Measurements from ENCODE around the gene FBXL19.
"Not testable (repeated sequence)": the region's sequence is repeated elsewhere in the genome, so short reads cannot be mapped to it uniquely, and the experiment has no call there.

Gene FBXL19

DNA sequence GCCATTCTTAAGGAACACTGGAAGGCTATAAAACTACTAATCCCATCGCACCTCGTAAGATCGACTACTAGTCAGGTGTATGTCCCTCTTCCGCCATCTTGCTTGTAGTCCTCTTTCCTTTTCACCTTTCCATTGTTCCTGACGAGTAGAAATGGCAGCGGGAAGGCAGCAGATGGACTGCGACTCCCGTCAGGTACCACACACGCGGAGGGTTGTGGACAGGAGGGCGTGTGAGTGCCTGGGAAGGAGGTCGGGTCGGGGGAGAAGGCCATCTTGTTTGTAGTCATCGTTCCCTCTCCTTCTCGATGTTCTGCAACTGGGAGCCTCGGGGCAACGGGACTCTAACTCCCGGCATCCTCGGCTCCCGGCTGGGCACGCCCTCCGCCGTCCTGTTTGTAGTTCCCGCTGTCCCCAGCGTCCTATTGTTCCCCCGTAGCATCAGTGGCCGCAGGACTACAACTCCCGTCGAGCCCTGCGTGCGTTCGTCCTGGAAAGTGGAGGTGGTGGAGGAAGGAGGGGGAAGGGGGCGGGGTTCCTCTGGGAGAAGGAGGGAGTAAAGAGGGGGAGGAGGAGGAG, 324 bp upstream of the FBXL19 start:
- peak; percentile 99 for DNase-seq

DNA sequence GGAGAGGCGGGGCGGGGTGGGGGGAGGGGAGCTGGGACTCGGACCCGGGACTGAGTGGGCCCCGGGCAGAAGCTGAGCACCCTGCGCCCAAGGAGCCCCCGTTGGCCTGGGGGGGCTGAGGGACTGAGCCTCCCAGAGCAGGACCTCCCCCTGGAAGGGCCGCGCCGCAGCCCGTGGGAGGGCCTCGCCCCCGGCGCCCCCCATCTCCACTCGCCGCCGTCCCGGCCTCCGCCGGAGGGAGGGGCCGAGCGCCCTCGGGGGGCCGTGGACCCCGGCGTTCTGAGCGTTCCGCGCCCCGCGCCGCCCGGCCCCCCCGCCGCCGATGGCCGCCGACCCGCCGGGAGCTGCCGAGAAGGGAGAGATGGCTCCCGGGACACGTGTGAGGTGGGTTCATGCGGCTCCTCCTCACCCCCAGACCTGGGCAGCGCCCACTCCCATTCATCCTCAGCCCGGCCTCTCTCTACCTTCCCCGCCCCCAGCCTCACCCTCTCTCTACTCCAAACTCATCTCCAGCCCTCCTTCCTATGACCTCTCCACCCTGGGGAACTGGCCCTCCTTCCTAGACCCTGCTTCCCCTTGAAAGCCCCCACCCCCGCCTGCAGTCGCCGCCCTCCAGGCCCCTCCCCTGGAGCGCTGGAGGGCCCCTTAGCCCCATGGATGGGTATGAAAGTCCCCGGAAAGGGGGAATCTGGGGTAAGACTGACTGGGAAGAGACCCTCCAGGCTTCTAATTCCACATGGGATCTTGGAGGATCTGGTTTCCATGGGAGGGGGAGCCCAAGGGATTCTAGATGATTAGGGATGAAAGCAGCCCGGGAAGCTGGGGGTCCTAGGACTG, 922 bp downstream of the FBXL19 start:
- DNase-seq = peak in 2 of 4 experiments; percentile 26 to 34

DNA sequence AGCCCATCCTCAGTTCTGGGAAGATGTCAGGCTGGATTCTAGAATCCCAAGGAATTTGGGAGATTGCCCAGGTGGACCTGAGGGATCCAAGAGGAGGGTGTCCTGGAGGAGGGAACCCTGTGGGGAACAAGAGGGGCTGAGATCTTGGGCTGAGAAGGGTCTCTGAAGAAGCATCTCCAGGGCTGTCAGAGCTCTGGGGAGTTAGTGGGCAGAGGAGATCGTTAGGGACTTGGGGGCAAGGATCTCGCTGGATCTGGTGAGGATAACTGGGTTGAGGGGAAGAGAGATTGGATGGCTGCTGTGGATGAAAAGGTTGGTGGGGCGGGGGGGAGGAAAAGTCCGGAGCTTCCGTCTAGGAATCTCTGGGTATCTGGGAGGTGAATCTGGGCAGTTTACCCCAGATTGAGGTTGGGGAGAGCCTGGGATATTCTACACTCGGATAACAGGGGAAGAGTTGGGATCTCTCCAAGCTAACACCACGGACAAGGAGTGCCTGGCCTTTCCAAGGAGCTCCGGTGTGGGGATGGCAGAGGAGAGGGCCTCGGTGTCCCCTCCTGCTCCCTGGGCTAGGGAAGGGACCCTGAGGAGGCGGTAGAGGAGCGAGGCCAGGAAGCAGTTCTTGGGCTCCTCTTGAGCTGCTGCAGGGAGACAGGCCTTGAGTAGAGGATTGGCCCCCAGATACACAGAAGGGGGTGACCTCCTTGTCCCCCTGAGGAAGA, 1.7 kb downstream of the FBXL19 start:
- DNase-seq = no peak

DNA sequence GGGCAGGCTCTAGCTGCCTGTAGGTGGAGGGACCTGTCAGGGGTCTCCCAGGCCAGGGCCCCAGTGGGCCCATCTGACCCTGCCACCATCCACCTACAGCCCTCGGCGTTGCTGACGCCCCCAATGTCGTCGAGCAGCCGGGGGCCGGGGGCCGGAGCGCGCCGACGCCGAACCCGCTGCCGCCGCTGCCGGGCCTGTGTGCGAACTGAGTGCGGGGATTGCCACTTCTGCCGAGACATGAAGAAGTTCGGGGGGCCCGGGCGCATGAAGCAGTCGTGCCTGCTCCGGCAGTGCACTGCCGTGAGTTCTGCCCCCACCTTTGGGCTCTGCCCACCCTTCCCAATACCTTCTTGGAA, 2.2 kb downstream of the FBXL19 start:
- no peak for DNase-seq

DNA sequence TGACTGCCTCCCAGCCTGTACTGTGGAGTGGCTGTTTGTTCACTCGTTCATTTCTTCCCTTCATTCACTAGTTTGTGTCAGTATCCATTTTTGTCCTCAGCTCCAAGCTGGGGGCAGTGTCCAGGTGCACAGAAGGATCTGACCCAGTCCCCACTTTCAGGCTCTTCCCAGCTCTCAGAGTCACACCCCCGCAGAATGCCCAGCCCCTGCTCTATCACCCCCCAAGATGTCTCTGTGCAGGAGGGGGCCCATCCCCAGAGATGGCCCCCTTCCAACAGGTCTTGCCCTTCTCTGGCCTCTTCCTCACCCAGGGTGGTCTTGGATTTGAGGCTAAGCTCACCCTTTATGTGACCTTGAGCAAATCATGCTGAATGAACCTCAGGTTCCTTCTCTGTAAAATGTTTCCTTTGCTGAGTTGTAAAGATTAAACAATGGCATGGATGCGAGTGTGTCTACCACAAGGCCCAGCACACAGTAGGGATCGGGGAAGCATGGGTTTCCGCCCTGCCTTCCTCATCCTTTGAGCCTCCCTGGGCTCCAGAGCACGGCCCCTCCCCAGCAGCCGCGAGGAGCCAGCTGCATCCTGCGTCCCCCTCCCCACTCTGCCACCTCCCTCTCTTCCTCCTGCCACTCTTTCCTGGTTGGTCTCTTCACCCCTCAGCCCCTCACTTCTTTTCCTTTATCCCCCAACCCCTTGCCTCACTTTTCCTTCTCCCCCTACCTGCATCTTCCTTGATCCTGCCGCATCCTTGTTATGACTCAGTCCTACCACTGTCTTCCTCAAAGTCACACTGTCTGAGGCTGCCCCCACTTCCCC, 2.8 kb downstream of the FBXL19 start:
- DNase-seq = no peak

DNA sequence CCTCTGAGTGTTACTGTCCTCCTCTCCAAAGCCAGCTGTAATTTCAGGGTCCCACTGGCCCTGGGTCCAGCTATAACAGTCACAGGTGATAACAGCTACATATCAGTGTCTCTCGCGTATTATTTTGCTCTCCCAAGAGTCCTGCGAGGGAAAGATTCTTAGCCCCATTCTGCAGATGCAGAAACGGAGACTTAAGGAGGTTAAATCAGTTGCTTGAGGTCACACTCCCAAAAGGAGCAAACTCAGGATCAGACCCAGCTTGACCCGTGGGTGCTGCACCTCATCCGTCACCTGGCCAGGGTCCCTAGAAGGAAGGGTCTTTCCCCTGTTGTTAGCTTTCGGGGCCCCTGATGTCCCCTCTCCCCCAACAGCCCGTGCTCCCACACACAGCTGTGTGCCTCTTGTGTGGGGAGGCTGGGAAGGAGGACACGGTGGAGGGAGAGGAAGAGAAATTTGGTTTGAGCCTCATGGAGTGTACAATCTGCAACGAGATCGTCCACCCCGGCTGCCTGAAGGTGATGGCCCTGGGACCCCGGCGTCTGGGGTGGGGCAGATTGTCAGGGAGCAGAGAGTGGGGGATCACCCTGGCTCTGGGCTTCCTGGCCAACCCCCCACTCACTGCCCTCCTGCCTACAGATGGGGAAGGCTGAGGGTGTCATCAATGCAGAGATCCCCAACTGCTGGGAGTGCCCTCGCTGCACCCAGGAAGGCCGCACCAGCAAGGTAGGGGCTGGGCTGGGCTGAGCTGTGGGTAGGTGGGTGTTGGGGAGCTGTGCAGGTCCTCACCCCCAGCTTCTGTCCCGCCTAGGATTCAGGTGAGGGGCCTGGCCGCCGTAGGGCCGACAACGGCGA, 3.8 kb downstream of the FBXL19 start:
- no peak for DNase-seq

DNA sequence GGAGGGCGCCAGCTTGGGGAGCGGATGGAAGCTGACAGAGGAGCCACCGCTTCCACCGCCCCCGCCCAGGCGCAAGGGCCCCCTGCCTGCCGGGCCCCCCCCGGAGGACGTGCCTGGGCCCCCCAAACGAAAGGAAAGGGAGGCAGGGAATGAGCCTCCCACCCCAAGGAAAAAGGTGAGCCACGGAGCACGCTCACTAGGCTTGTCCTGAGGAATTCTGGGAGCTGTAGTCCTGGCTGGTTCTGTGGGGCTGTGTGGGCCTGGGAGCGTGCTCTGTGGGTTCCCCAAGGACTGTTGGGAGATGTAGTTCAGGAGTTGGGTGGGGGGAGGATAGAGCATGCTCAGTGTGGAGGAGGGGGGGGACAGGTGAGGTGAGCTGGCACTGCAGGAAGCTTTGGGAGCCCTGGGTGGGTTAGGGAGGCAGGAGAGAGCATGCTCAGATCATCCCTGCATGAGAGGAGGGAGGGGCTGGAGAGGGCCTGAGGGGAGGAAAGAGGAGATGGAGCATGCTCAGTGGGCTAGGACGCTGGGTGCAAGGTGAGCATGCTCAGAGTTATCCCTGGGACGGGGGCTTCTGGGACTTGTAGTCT, 4.5 kb downstream of the FBXL19 start:
- DNase-seq = peak in 3 of 4 experiments; percentile 37 to 63 (median 40)

DNA sequence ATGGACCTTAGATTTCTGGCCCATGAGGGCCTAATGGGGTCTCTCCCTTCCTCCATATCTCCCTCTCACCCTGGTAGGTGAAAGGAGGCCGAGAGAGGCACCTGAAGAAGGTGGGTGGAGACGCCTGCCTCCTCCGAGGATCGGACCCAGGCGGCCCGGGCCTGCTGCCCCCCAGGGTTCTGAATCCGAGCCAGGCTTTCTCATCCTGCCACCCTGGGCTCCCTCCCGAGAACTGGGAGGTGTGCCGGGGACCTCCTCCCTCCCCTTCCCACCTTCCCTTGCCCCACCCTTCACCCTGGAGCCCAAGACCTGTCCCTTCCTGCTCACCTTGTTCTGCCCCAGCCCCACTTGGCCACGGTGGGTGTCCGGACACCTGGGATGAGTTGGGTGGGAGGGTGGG, 5.0 kb downstream of the FBXL19 start:
- no peak for DNase-seq

DNA sequence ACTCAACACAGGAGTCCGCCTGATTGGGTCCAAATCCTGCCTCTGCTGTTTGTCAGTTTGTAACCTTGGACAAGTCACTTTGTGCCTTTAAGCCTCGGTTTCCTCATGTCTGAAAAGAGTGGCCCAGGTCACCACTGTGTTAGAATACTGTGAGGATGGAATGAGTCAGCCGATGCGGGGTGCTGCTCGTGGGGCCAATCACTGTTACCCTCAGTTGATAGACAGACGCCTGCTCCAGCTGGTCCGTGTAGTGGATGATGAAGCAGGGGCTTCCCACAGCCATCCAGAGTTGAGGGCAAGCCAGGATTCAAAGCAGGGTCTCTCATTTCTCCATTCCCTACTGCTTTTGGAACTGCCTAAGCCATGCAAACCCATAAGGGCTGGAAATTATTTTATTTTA, 5.8 kb downstream of the FBXL19 start:
- no peak for DNase-seq

DNA sequence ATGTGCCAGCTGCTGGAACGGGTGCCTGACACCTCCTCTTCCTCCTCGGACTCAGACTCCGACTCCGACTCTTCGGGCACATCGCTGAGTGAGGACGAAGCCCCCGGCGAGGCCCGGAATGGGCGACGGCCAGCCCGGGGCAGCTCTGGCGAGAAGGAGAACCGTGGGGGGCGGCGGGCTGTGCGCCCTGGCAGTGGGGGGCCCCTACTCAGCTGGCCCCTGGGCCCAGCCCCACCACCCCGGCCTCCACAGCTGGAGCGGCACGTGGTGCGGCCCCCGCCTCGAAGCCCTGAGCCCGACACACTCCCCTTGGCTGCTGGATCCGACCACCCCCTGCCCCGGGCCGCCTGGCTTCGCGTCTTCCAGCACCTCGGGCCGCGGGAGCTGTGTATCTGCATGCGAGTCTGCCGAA, 6.8 kb downstream of the FBXL19 start:
- no peak for DNase-seq

DNA sequence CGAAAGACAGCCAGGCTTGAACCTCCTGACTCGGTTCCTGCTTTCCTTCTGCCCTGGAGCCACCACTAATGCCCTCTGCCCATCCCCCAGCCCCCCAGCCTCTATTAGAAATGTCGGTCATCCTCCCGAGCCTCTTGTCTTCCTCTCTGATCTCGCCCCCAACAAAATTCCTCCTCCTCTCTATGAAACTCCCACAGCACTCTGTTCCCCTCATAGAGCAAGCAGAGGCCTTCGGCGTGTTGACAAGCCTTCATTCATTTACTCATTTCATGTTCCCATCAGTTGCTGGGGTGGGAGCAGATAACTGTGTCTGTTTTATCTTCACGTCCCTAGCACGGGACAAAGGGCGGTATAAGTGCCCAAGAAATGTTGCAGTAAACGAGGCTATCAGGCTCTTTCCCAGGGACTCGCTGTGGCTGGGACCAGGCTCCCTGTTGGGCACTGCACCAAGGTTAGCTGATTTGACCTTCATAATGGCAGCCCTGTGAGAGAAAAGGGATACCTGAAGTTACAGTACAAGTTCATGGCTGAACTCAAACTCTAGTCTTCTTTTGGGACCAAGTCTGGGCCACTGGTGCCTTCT, 7.8 kb downstream of the FBXL19 start:
- no peak for DNase-seq

DNA sequence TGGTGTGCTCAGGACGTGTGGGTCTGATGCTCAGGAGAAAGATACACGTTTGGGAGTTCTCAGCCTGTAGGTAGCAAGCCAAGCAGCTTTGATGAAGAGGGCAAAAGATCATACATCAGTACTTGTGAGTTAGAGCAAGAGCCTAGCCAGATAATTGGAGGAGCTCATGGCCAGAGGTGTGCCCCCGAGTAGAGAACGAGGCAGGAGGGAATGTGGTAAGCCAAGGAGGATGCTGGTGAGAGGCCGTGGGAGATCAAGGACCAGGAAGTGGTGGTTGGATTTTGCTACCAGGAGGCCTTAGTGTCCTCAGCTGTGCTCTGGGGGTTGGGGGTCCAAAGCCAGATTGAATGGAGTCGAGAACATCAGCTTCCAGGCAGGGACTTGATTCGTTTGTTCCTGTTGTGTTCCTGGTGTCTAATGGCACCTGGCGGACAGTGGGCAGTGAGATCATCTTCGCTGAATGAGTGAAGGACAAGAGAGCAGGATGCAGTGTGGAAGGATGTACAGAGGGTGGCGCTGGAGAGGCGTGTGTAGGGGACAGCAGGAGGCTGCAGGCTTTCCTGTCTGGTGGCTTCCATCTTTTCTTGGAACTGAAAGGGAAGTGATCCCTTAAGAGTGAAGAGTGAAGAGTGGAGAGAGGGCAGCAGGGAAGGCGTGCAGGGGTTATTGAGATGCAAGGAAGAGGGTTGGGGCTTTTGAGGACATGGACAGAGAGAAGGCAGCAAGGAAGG, 11.6 kb downstream of the FBXL19 start:
- peak; percentile 77 to 85 (median 80) for DNase-seq

DNA sequence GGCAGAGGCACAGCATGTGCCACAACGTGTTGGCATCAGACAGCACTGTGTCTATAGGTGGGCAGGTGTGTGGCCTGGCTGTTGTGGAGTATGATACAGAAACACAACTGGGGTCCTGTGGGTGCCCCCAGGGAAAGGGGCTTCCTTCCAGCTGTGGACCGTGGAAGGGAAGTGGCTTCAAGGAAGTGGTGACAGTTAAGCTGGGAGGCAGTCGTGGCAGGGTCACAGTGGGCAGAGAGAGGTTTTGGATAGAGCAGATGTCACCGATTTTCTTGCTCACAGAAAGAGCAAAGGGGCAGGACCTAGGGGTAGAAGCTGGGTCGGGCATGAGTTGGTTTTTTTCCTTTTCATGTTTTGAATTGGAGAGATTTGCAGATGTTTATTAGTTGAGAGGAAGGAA, 14.3 kb downstream of the FBXL19 start:
- DNase-seq = peak in 1 of 4 experiments; percentile 16

DNA sequence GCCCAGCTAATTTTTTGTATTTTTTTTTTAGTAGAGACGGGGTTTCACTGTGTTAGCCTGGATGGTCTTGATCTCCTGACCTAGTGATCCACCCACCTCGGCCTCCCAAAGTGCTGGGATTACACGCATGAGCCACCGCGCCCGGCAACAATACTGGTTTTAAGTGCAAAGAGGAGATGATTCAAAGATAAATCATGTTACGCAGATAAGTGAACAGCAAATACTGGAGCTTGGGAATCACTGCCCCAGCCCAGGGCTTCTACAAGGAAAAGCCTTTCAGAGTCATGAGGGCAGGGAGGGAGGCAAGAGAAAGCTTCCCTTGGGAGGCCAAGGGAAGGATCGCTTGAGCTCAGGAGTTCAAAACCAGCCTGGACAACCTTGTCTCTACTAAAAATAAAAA, 16.2 kb downstream of the FBXL19 start:
- DNase-seq = not testable (repeated sequence)

DNA sequence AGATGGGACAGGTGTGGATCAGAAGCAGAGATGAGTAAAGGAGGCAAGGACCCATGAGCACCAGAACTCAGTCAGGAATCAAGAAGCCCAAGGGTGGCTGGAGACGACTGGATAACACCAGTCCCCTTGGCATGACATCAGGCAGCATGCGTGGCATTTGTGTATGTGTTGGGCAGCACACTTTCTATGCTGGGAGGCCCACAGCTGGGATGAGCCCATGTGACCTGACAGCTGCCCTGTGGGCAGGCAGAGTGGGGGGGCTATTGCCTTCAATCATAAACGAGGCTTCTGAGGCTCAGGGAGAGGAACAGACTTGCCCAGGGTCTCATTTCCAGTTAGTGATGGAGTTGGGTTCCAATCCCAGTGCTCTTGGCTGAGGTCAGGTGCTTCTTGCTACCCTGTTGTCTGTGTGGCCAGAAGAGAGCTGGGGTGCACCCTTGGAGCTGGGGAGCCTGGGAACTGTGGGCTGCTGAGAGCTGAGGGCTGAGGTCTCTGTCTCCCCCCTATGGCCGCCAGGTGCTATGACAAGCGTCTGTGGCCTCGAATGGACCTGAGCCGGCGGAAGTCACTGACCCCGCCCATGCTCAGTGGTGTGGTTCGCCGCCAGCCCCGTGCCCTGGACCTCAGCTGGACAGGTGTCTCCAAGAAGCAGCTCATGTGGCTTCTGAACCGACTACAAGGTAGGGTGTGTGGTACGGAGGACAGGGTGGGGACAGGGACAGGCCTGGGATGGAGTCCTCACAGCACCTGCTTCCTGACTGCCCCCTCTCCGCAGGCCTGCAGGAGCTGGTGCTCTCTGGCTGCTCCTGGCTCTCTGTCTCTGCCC, 18.4 kb downstream of the FBXL19 start:
- peak; percentile 82 to 91 (median 88) for DNase-seq

DNA sequence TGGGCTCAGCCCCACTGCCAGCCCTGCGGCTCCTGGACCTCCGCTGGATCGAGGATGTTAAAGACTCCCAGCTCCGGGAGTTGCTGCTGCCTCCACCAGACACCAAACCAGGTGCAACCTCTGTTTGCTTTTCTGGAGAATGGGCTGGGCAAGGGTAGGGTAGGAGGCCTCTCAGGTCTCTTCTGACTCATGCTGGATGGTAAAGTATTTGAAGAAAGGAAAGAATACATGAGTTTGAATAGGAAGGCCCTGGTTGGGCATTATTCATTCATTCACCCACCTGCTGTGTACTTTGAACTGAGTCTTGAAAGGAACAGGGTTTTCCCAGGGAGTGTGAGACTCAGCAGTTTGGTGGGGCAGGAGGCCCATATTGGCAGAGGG, 19.0 kb downstream of the FBXL19 start:
- no peak for DNase-seq

DNA sequence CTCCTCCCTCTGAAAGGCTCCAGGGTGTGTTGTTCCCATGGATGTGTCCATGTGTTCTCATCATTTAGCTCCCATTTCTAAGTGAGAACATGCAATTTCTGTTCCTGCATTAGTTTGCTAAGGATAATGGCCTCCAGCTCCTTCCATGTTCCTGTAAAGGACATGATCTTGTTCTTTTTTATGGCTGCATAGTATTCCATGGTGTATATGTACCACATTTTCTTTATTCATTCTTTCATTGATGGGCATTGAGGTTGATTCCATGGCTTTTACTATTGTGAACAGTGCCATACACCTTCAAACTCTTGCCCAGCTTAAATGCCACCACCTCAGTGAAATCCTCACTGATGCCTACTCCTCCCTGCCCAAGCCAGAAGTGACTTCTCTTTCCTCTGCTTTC, 21.0 kb downstream of the FBXL19 start:
- no peak for DNase-seq

DNA sequence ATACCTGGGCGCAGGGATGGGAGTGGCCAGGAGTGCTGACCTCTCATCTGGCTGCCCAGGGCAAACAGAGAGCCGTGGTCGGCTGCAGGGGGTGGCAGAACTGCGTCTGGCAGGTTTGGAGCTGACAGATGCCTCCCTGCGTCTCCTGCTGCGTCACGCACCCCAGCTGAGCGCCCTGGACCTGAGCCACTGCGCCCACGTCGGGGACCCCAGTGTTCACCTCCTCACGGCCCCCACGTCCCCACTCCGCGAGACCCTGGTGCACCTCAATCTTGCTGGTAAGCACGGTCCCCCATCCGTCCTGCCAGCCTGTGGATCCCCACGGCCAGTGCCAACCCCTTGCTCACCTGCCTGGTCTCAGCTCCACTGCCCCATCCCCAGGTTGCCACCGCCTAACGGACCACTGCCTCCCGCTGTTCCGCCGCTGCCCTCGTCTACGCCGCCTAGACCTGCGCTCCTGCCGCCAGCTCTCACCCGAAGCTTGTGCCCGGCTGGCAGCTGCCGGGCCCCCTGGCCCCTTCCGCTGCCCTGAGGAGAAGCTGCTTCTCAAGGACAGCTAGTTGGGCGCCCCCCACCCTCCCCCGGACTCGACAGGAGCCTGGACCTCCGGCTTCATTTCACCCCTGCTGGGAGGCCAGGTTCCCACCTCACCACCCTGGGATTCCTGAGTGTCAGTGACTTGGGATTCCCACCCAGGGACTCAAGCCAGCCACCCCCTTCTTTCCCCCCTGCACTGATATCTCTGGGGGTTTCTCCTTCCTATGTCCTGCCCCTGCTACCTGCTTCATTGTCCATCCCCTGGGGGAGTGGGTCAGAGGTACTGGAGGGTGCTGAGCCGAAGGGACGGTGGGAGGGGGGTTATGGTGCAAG, 23.5 kb downstream of the FBXL19 start:
- DNase-seq = no peak

DNA sequence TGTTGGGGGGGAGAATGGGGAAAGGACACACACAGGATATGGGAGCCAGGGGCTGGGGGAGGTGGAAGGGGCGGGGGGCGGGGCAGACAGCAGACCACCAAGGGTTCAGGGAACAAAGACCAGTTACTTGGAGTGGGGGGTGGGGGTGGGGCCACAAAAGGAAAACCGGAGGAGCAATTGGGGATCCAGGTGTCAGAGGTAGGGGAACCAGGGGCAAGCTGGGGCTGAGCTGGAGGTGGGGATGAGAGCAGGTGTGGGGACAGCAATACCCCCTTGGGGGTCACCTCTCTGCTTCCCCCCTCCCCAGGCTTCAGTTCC, 24.1 kb downstream of the FBXL19 start:
- DNase-seq = no peak
